Inferior parietal cortex (tissue), 1 donor: ENCODE results near the gene ZNF398.

Source experiments
- DNase-seq: peaks from one replicate; pipeline ENCODE4 v3.0.0-alpha.2; 2016; ENCODE audit errors: extremely low spot score

ZNF398 gene

GRCh38 chr7:149196151-149196704 lies 49.0 kb downstream of the ZNF398 start:
- no peak for DNase-seq

DNA sequence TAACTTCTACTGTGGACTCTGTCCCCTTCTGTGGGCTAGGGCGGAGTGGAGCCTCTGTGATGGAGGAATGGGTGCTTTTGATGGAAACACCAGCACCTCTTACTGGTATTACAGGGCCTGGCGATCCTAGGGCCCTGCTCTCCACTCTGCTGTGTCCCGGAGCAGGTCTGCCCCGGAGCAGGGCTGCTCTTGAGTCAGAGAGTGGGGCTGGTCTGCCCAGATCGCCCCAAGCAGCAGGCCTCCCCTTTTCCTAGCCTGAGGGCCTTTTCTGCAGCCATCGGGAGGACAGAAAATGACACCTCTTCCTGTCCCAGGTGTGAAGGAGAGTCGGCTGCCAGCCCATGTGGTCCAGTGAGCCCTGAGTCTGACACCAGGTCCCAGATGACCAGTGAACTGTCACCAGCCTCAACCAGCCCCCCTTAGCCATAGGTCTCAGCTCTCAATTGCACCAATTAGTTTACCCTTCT lies 49.5 kb downstream of the ZNF398 start:
- no peak for DNase-seq

DNA sequence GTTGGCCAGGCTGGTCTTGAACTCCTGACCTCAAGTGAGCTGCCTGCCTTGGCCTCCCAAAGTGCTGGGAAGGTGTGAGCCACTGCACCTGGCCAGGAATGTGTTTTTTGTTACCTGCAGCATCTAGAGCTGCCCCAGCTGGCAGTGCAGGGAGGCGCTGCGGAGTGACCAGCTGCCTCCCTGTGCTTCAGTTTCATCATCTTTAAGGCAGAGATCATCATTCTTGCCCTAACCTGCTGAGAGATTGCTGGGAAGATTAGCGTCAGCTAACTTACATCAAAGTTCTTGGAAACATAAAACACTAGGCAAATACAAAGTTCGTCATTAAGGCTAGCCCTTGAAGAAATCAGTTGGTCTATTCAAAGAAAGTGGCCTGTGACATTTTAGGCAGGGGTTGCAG lies 50.4 kb downstream of the ZNF398 start:
- no peak for DNase-seq

GRCh38 chr7:149198161-149198816 lies 51.0 kb downstream of the ZNF398 start:
- no peak for DNase-seq

GRCh38 chr7:149199234-149199995 lies 52.2 kb downstream of the ZNF398 start:
- DNase-seq: no peak

GRCh38 chr7:149202831-149203231 lies 55.6 kb downstream of the ZNF398 start:
- DNase-seq: no peak

DNA sequence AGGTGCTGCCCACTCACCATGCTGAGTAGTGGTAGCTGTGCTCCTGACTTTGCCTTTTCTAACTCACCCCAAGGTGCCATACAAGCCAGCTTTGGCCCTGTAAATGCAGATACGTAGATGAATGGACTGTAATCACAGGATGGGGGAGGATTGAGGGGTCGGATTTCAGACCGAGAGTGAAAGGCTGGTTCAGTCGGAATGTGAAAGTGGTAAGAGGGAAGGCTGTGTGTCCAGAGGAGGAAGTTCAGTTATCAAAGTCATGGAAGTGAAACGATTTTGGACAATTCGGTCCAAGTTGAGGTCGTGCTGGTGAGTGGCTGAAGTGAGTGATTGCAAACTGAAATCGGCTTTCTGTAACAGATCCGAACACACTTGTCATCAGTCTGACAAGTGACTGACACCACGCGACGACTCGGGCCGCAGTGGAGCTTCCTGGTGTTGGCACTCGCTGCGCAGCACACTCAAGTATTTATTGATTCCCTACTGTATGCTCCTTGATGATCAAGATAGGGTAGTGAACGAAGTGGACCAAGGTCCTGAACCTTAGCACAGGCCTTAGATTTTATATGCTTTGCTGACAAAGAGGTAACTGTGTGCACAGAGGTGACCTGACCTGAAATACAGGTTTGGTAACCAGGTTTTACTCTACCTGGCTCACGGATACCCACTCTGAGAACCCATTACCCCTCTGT lies 58.6 kb downstream of the ZNF398 start:
- no peak for DNase-seq

DNA sequence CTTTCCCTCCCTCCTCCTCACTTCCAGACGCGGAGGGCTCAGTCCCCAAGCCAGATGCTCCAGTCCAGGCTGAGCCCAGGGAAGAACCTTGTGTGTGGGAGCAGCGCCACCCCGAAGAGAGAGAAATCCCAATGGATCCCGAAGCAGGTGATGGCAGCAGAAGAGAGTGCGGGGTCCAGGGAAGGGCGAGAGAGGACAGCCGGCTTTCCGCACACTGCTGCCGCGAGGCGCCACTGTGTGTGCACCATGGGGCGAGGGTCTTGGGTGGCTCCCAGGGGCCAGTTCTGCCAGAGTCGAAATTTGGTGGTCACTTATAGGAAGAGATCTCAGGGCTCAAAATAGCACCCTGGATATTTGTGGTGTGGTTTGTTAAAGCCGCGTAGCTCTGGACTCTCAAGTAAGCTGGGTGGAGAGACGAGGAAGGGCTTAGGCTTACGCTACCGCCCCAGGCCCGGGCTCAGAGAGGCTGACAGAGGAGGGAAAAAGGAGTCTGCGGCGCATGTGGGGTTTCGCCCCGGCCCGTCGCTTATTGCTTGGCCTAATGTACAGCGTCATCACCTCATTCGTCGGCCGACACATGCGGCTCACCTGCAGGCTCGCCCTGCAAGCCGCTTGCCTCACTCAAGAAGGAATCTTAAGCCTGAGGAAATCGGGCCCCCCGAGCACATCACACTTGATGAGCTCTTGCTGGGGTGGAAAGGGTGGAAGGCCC lies 60.2 kb downstream of the ZNF398 start:
- DNase-seq: no peak

DNA sequence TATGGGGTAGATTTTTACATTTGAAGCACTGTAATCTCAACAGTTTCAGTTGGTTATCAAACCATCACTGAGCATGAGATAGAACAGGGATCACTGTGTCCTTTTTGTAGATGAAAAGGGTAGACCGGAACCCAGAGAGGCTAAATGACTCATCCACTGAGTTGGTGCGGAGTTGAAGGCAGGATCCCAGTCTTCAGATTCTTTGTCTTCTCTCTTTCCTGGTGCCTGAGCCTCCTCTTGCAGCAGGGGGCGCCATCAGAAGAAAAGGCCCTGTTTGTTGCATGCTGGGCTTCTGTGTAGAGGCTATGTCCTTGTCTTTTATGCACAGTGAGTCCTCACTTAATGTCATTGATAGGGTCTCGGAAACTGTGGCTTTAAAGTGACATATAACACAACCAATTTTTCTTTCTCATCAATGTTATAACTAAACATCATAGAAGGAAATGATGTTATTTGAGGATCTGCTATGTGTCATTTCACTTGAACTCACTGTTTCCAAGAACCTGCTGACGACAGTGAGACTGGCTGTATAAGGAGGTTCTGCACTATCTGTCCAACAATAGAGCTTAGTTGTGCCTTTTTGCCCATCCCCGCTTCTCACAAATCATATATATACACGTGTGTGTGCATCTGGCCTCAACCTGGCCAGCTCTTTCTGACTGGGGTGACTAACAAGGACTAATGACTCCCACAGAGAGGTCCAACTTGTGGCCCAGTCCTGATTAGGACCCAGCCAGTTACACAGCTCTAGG lies 62.4 kb downstream of the ZNF398 start:
- peak; percentile 20 for DNase-seq

DNA sequence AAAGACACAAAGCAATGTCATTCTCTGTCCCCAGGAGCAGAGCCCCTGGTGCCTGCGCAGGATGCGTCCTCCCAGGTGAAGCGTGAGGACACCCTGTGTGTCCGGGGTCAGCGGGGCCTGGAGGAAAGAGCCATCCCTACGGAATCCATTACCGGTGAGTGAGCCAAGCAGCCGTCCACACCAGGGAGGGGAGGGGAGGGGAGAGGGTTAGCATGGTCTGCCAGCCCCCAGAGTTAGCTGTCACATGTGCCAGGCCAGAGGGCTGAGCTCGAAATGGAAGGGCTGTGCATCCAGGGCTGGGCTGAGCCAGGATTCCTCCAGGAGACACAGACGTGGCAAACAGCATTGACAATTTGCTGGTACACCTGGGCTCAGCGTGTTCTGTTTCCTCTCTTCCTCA lies 63.3 kb downstream of the ZNF398 start:
- no peak for DNase-seq

GRCh38 chr7:149214020-149214720 lies 66.9 kb downstream of the ZNF398 start:
- no peak for DNase-seq

GRCh38 chr7:149216402-149216801 lies 69.1 kb downstream of the ZNF398 start:
- DNase-seq: no peak

DNA sequence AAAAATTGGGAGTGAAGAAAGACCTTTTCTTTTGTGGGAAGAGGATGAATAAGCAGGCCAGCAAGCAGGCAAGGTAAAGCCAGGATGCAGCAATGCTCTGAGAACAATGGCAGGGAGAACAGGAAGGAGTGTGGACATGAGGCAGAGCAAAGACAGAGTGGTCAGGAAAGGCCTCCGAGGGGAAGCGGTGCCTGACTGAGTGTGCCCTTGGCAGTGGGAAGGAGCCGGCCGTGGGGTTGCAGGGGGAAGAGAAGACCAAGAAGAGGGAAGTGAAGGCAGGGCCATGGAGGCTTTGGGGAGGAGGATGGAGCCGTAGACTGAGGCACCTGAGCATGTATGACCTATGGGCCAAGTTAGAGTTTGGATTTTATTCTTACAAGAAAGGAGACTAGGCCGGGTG lies 70.3 kb downstream of the ZNF398 start:
- DNase-seq: no peak

- peak; percentile 13 for DNase-seq
Measured at GRCh38 chr7:149218469-149219420, 71.5 kb downstream of the ZNF398 start.

GRCh38 chr7:149220534-149220933 lies 73.3 kb downstream of the ZNF398 start:
- no peak for DNase-seq

- no peak for DNase-seq
Measured at GRCh38 chr7:149223176-149223575, 75.9 kb downstream of the ZNF398 start.

GRCh38 chr7:149223761-149224160 lies 76.5 kb downstream of the ZNF398 start:
- no peak for DNase-seq

DNA sequence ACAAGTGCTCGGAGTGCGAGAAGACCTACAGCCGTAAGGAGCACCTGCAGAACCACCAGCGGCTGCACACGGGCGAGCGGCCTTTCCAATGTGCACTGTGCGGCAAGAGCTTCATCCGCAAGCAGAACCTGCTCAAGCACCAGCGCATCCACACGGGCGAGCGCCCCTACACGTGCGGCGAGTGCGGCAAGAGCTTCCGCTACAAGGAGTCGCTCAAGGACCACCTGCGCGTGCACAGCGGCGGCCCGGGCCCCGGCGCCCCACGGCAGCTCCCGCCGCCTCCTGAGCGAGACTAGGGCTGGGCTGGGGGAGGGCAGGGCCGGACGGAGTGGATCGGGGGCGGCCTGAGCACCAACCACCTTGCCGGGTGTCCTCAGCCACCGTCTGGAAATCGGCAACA lies 77.1 kb downstream of the ZNF398 start:
- DNase-seq: no peak

GRCh38 chr7:149225106-149225505 lies 77.9 kb downstream of the ZNF398 start:
- no peak for DNase-seq
